Femur (tissue), 1 donor: ENCODE measurements around the gene RGL1.

Experiments
- DNase-seq: peaks from one replicate; pipeline ENCODE4 v3.0.0-alpha.2; 2017

Gene RGL1

GRCh38 chr1:183920651-183921050, 115.7 kb downstream of the RGL1 start:
- no peak for DNase-seq

- no peak for DNase-seq
Observed at GRCh38 chr1:183922197-183922596, 117.3 kb downstream of the RGL1 start.

GRCh38 chr1:183925947-183926346, 121.0 kb downstream of the RGL1 start:
- no peak for DNase-seq

- DNase-seq: no peak
Observed at GRCh38 chr1:183926983-183927382, 122.1 kb downstream of the RGL1 start.

GRCh38 chr1:183931646-183932271, 126.8 kb downstream of the RGL1 start:
- DNase-seq: no peak

GRCh38 chr1:183932412-183932811, 127.5 kb downstream of the RGL1 start:
- DNase-seq: peak; percentile 88

- DNase-seq: no peak
Observed at GRCh38 chr1:183933528-183934179, 128.7 kb downstream of the RGL1 start.

- DNase-seq: no peak
Observed at GRCh38 chr1:183934314-183934713, 129.4 kb downstream of the RGL1 start.

- DNase-seq: no peak
Observed at GRCh38 chr1:183936009-183936408, 131.1 kb downstream of the RGL1 start.

- no peak for DNase-seq
Observed at GRCh38 chr1:183936791-183937190, 131.9 kb downstream of the RGL1 start.

- peak; percentile 50 for DNase-seq
Observed at GRCh38 chr1:183937611-183938010, 132.7 kb downstream of the RGL1 start.

GRCh38 chr1:183941001-183941400, 136.1 kb downstream of the RGL1 start:
- DNase-seq: no peak

GRCh38 chr1:183942933-183943693, 138.2 kb downstream of the RGL1 start:
- DNase-seq: peak; percentile 87

- no peak for DNase-seq
Observed at GRCh38 chr1:183945428-183946319, 140.8 kb downstream of the RGL1 start.

- DNase-seq: no peak
Observed at GRCh38 chr1:183946320-183946613, 141.3 kb downstream of the RGL1 start.

- no peak for DNase-seq
Observed at GRCh38 chr1:183947988-183948387, 143.1 kb downstream of the RGL1 start.

- DNase-seq: no peak
Observed at GRCh38 chr1:183952101-183952500, 147.2 kb downstream of the RGL1 start.

- DNase-seq: no peak
Observed at GRCh38 chr1:183953031-183953430, 148.1 kb downstream of the RGL1 start.

- DNase-seq: no peak
Observed at GRCh38 chr1:183954496-183954895, 149.6 kb downstream of the RGL1 start.

- no peak for DNase-seq
Observed at GRCh38 chr1:183956559-183957188, 151.8 kb downstream of the RGL1 start.

GRCh38 chr1:183957216-183957830, 152.4 kb downstream of the RGL1 start:
- DNase-seq: no peak

- DNase-seq: no peak
Observed at GRCh38 chr1:183958958-183959357, 154.0 kb downstream of the RGL1 start.
